HG03196 (cell line): ENCODE results near the gene SH2D1A.
"Not testable (repeated sequence)": the region's sequence is repeated elsewhere in the genome, so short reads cannot be mapped to it uniquely, and the experiment has no call there.

Experiments used
- ATAC-seq: cut with Tn5 transposase; IDR thresholded peaks from one replicate; pipeline ENCODE4 v1.9.1; 2021; ENCODE audit not compliant: unreplicated experiment

Gene SH2D1A

DNA sequence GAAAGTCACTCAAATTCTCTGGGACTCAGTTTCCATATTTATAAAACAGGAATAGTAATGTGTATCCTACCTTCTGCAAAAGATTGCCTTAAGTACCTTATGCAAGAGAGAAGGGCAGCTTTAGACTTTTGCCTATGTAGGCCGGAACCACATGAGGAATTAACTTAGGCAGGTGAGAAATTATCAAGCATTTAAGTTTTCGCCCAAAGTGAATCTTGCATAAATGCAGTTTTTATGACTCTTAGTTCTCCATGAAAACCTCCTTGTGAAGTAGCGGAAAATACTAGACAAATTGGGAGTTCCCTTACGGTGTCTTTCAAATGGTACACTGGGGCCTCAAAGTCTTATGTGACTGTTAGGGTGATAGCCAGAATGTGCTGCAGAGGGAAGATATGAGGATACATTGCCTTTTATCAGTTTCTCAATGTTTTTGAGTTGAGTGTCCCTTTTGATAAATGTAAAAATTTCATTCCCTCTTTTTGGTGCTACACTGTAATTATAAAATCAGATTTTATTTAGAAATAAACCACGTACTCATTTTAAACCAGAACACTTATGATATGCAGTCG, 2.6 kb downstream of the SH2D1A start:
- ATAC-seq: no peak

GRCh38 chrX:124354648-124355047, 8.3 kb downstream of the SH2D1A start:
- no peak for ATAC-seq

DNA sequence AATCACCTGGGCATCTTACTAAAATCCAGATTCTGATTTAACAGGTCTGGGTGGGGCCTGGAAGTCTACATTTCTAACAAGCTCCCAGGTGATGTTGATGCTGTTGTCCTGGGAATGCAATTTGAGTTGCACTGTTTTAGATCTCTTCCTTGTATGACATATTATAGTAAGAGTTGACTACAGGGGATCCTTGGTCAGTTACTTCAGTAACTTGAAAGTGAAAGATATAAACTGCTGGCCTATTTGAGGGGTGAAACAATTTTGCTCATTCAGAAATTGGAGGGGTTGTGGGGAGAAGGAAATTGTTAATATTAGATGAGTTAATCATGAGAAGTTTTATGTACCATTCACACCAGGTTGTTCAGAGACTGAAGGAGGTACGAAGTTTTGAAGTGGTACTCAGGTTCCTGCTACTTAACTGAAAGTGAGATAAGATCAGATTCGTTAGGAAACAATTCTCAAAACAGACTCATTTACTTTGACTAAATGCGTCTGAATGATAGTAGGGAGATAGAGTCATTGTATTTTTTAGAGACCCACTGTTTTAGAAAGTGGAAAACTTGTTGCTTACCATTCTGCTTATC, 12.5 kb downstream of the SH2D1A start:
- peak; percentile 55 for ATAC-seq

GRCh38 chrX:124362072-124362471, 15.7 kb downstream of the SH2D1A start:
- no peak for ATAC-seq

- ATAC-seq: no peak
Observed at GRCh38 chrX:124362761-124363160, 16.4 kb downstream of the SH2D1A start.

DNA sequence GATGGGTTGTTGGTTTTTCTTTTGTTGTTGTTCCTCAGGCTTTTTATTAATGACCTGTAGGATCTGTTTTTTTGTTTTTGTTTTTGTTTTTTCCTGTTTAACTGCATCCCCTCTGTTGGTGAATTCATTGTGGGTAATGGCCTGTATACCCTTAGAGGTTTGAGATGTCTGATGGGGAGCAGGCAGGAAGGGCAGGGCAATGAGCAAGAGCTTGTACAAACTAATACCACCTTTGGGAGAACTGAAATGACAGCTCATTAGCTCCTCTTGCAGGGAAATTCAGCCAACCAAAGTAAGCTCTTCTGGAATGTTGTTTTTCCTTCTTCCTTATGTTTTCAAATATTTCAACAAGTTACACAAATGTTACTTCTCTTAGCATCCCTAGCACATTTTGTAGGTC, 23.4 kb downstream of the SH2D1A start:
- ATAC-seq: no peak

- ATAC-seq: no peak
Observed at GRCh38 chrX:124373348-124373747, 27.0 kb downstream of the SH2D1A start.

DNA sequence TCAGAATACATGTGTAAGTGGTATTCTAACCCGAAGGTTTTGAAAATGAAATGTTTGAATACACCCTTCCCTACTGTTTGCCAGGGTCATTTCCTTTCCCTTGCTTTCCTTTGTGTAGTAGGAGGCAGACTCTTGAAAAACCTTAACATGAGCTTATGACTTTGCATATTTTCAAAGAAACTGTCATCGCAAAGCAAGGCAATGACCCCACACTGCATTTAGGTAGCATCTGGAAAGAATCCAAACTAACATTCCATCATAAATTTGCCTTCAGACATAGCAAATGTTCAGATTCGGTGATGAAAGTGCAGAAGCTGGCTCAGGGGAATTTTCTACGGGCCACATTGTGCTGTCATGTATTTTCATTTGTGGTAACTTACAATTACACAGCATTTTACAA, 32.3 kb downstream of the SH2D1A start:
- no peak for ATAC-seq

DNA sequence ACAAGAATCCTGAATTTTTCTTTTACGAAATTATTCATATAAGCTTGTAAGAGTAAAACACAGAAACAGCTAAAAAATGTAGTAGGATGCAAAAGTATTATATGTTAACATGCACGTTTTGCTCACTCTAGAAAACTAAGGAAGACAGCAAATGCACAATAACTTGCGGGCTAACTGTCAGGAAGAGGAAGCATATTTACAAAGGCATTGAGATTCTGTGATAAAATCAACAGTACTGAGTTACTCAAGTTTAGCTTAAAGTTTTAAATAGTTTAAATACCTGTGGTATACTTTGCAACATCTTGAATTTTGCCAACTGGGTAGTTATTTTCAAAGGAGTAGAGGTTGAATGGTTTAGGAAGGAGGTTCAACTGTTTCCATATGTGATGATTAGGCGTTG, 37.0 kb downstream of the SH2D1A start:
- no peak for ATAC-seq

- ATAC-seq: no peak
Observed at GRCh38 chrX:124386401-124386800, 40.0 kb downstream of the SH2D1A start.

DNA sequence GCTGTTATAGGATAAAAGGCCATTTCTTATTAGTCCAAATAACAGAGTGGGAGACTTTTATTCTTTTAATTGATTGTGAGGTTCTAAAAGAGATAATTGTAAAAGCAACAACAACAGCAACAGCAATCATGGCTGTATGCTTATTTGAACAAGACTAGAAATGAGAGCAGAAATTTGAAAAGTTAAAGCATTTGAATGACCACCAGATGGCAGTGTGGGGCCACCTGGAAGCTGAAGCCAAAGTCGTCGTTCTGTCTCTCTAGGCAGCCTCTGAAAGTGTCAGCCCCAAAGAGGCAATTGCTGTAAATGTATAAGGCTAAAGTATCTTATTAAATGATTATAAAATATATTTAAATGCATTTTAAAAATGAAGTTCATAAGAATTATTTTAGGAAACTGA, 42.2 kb downstream of the SH2D1A start:
- ATAC-seq: peak; percentile 73

- ATAC-seq: no peak
Observed at GRCh38 chrX:124392794-124393193, 46.4 kb downstream of the SH2D1A start.

DNA sequence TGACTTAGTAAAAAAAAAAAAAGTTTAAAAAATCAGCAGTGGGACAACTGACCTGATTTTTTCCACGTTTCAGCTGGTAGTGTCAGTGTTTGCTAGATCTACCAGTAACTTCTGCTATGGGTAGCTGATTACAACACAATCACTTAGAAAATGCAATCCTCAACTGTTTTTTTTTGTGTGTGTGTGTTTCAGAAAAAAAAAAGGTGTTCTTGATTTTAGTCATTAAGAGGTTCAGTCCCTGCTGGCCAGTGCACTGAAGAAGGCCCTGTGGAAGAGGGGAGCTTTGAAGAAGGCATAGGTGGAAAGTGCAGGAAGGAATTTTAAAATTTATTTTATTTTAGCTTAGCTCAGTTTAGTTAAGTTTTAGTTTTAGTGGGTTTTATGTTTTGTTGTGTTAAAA, 46.9 kb downstream of the SH2D1A start:
- no peak for ATAC-seq

DNA sequence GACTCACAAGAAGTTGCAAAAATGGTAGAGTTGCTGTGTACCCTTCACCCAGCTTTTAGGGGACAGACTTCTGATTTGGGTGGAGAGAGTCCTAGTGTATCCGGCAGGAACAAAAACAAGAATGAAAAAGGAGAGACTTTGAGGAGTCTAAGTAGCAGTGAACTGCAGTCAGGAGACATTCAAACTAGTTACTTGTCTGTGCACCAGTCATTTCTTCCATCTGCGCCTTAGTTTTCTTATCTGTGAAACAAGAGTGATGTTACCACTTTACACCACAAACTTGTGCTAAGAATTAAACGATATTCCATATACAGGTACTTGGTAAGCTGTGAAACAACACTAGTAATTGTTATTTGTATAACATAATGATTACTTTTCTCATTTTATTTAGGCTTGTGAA, 47.3 kb downstream of the SH2D1A start:
- ATAC-seq: no peak

- ATAC-seq: no peak
Observed at GRCh38 chrX:124395145-124395880, 49.0 kb downstream of the SH2D1A start.

DNA sequence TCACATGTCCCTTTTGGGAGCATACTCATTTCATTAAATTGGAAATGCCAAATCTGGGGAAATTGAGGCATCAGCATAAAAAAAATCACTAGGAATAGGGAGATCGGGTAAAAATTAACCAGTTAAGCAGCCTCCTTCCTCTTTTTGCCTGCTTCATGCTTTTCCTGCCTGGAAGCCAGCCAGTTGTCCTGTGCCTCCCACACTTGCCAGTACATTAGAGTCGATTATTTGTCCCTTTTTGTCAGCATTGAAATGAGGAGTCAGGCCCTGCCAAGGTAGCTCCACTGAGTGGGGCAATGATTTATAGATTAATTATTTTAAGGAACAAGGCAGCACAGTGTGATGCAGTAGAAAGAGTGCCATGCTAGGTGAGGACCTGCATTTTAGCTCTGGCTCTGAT, 55.3 kb downstream of the SH2D1A start:
- no peak for ATAC-seq

GRCh38 chrX:124405868-124406267, 59.5 kb downstream of the SH2D1A start:
- no peak for ATAC-seq

DNA sequence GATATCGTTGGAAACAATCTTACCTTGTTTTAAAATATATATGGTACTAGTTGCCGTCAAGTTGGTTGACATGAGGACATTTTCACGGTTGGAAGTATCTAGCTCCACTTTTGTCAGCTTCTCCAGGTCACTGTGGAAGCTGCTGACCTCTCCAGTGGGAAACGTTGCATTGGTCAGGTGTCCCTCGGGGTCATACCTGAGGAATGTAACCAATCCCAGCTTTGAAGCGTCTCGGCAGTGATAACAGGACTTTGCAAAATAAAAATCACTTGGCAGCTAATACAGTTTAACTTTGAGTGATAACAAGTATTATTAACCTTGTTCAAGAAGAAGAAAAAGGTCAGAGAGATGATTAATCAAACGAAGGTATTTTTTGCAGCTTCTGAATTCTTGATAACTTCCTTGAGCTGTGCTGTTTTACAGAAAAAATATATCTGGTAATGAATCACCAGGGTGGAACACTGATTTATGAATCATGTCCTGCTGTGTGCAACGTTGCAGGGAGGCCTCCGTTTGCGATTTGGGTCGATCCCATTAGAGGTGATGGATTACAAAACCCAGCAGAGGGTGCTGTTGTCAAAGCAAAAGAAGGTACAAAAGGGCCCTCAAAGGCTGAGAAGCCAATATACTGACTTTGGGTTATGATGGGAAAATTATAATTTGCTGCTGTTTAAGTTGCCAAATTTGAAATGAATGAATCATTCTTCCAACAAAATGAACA, 60.1 kb downstream of the SH2D1A start:
- ATAC-seq: peak; percentile 73

DNA sequence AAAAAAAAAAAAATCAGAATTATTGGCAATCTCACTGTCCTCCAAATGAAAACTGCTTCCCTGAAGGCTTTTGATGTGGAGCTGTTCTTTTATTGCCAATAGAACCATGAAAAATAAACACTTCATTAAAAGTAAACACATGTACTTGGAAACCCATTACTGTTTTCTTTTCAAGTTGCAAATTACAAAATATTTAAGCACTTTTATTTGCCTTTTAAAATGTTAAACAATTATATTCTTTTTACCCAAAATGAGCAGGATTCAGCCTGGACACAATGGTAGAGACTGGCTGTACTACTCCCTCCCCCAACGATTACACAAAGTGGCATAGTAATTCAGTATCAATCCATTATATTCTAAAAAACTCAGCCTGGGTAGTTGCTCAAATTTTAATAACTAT, 60.9 kb downstream of the SH2D1A start:
- no peak for ATAC-seq

GRCh38 chrX:124408380-124408779, 62.0 kb downstream of the SH2D1A start:
- not testable (repeated sequence) for ATAC-seq

GRCh38 chrX:124413244-124413643, 66.9 kb downstream of the SH2D1A start:
- no peak for ATAC-seq

DNA sequence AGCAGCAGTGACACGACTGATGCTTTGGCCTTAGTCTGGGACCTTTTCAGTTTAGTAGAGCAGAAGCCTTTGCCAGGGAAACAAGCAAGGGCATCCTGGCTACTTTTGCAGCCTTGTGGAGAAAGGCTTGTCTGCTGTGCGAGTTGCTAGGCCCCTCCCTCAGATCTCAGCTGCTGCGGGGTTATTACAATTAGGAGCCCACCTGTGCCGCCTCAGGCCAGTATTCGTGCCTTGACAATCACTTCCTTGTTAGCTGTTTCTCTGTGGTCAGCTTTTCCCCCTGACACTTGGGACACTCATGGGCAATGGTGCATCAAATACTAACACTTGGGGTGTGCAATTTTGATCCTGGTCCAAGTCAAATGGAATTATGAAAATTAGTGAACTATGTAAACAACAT, 67.9 kb downstream of the SH2D1A start:
- no peak for ATAC-seq
